K562 (cell line): Measurements from ENCODE around the gene ARHGAP9. TPM values are rescaled to one million over a fixed set of nuclear protein-coding genes. Genes with fewer than 3 reads are reported as not detected.

Source experiments
- ARID1B ChIP-seq: fragments of 450-650 bp; IDR thresholded peaks from 2 replicates; pipeline ENCODE4 v1.6.1; 2016; ENCODE audit warnings: antibody characterized with exemption, mild to moderate bottlenecking, inconsistent platforms
- CCNT2 ChIP-seq: IDR thresholded peaks from 2 replicates; pipeline ENCODE4 v1.6.1; 2011; ENCODE audit warnings: borderline replicate concordance, low read depth, mild to moderate bottlenecking, moderate library complexity, mixed read lengths, low read length; ENCODE audit not compliant: insufficient read length; ENCODE audit errors: extremely low read depth
- EGR1 ChIP-seq: fragments of 450-650 bp; conservative IDR thresholded peaks from 2 replicates; pipeline ENCODE4 v1.6.1; 2017; ENCODE audit warnings: mild to moderate bottlenecking
- HINFP ChIP-seq: fragments of 450-650 bp; conservative IDR thresholded peaks from 2 replicates; pipeline ENCODE4 v1.6.1; 2016; ENCODE audit warnings: missing genetic modification characterization, low read depth, mild to moderate bottlenecking, control low read depth, missing compliant biosample characterization
- KDM4B ChIP-seq, 2 experiments: fragments of 450-650 bp in 1 of 2; sonication (generic) in 1 of 2; IDR thresholded peaks; 2 replicates each; pipeline ENCODE4 v1.6.1; 2016 to 2017; ENCODE audit warnings: borderline replicate concordance in 2 of 2, antibody characterized with exemption in 1 of 2, low read depth in 1 of 2, mild to moderate bottlenecking in 1 of 2
- MYC ChIP-seq, 2 experiments: fragments of 250-450 bp in 1 of 2; sonication (Bioruptor Pico) in 1 of 2; IDR thresholded peaks; 2 replicates each; pipeline versions ENCODE4 v1.5.1 to v1.6.1; 2012 to 2021; ENCODE audit warnings: low read depth in 2 of 2, borderline replicate concordance in 1 of 2, improper control_type of control experiment in 1 of 2, low read length in 1 of 2, mild to moderate bottlenecking in 1 of 2, moderate library complexity in 1 of 2
- PCBP1 ChIP-seq: fragments of 200-400 bp; formaldehyde crosslinking; IDR thresholded peaks from 2 replicates; pipeline ENCODE4 v1.6.1; 2018; ENCODE audit warnings: mild to moderate bottlenecking, low read depth, low read length; ENCODE audit not compliant: poor library complexity, severe bottlenecking
- PML ChIP-seq: IDR thresholded peaks from 2 replicates; pipeline ENCODE4 v1.6.1; 2012; ENCODE audit warnings: low read length, inconsistent platforms
- REST ChIP-seq, 2 experiments: fragments of 450-650 bp; formaldehyde crosslinking in 1 of 2; IDR thresholded peaks; 2 replicates each; pipeline versions ENCODE4 v1.4.0 to v1.6.1; 2014 to 2020; ENCODE audit warnings: mild to moderate bottlenecking in 2 of 2, borderline replicate concordance in 1 of 2, low read depth in 1 of 2
- polyA plus RNA-seq, 8 experiments: library from polyadenylated mRNA; depleted of rRNA in 4 of 8; stranded (reverse) in 5 of 8; unstranded in 3 of 8; fragments of >200 nt; fragmentation: Nextera tagmentation in 2 of 8; fragmentation: Illumina TruSeq in 1 of 8; extraction: Ambion mirVana in 2 of 8; extraction: Trizol in 1 of 8; gene quantifications; 2 replicates each; pipeline versions ENCODE4 v1.2.1 to v1.2.3, GENCODE V29; 2011 to 2014; ENCODE audit warnings: inconsistent platforms in 1 of 8, missing spikeins in 1 of 8
- total RNA-seq, 7 experiments: library from RNA; depleted of rRNA in 6 of 7; stranded (reverse); fragments of >200 nt in 6 of 7; fragmentation: Illumina TruSeq in 2 of 7; extraction: Trizol in 2 of 7; gene quantifications; 2 replicates each; pipeline versions ENCODE4 v1.2.1 to v1.2.3, GENCODE V29; 2011 to 2021; ENCODE audit warnings: low replicate concordance in 1 of 7
- TF ChIP-seq, protein P1 (sequence below), 3 experiments: fragments of 200-800 bp in 1 of 3; sonication (Bioruptor generic) in 1 of 3; sonication (generic) in 1 of 3; formaldehyde crosslinking in 1 of 3; IDR thresholded peaks; 2 replicates each; pipeline versions ENCODE4 v1.6.1 to v1.8.0; 2016 to 2022; ENCODE audit warnings: mild to moderate bottlenecking in 2 of 3, missing compliant biosample characterization in 2 of 3, missing genetic modification characterization in 2 of 3, missing genetic modification reagents in 1 of 3
- TF ChIP-seq, protein P2 (sequence below): fragments of 450-650 bp; formaldehyde crosslinking; IDR thresholded peaks from 2 replicates; pipeline ENCODE4 v1.4.0; 2022; ENCODE audit warnings: missing genetic modification characterization

ARHGAP9 gene
- total and polyA plus RNA-seq, 9 of the 15 experiments (the other 6 are each of a cell fraction or from before 2014, with no cell fraction given): 1.5 to 10.2 (median 5.1) TPM

DNA sequence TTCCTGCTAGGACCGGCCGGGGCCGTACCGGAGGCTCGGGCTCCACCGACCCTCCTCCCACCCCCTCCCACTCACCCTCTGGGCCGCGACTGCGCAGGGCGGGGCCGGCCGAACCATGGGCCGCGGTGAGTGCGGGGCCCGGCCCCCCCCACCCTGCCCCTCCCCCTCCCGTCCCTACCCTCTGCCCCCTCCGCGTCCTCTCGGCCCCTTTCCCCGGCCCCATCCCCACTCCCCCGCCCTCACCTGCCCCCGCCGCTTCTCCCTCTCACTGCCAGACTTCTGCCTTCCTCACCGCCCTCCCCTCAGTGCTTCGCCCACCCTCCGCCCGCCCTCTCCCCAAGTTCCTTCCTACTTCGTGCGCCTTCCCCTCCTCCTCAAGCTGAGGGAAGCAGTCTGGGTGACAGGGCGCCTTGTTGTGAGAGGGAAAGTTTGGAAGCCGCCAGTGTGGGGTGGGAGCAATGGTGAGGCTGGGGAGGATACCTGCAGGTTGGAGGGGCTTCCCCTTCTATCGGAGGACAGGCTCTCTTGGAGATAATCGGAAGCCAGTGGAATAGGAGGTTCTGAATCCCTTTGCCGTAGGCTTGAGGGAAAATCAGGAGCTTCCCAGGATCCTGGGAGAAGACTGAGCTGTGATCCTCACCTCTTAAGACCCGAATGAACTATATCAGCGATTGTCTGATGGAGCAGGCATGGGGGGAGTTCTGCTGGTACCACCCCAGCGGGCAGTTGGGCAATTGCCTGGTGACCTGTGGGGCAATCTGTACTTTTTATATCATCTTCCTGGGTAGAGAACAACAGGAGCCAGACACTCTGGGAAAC is 43.4 kb upstream of the ARHGAP9 start (continued):
- TF ChIP-seq REST (IDR thresholded peaks at IDR 0.05; ENCODE audit: borderline replicate concordance): peak; percentile 86
- 0 out of 2 replicates have a peak, but pooled peaks have one; percentile 39 for TF ChIP-seq REST (CRISPR knock-in tag; IDR thresholded peaks at IDR 0.05; ENCODE audit: low read depth)
- peak; percentile 49; the same call in 1 of the 2 replicates for TF ChIP-seq PML
- peak in 1 of 2 experiments; percentile 24; a peak in 1 of 4 replicates for TF ChIP-seq KDM4B (IDR thresholded peaks at IDR 0.05; ENCODE audit: borderline replicate concordance in 2 of 2, low read depth in 1 of 2)
- TF ChIP-seq EGR1: peak; percentile 61; the same call in 1 of the 2 replicates
- TF ChIP-seq MYC (IDR thresholded peaks at IDR 0.05; ENCODE audit: low read depth, low read length): 0 out of 2 replicates have a peak, but pooled peaks have one; percentile 13
- TF ChIP-seq MYC (CRISPR knock-in tag; IDR thresholded peaks at IDR 0.05; ENCODE audit: borderline replicate concordance, low read depth): no peak
- 0 out of 2 replicates have a peak, but pooled peaks have one; percentile 23 for TF ChIP-seq ARID1B
- TF ChIP-seq HINFP: no peak
- TF ChIP-seq CCNT2: no peak
- TF ChIP-seq, protein P1, sequence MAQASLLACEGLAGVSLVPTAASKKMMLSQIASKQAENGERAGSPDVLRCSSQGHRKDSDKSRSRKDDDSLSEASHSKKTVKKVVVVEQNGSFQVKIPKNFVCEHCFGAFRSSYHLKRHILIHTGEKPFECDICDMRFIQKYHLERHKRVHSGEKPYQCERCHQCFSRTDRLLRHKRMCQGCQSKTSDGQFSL (CRISPR knock-in tag; IDR thresholded peaks at IDR 0.05): peak; percentile 90
- TF ChIP-seq, protein P1 (tag; IDR thresholded peaks at IDR 0.05): peak in 1 of 2 experiments; percentile 95; a peak in 2 of 4 replicates
- TF ChIP-seq, protein P2, sequence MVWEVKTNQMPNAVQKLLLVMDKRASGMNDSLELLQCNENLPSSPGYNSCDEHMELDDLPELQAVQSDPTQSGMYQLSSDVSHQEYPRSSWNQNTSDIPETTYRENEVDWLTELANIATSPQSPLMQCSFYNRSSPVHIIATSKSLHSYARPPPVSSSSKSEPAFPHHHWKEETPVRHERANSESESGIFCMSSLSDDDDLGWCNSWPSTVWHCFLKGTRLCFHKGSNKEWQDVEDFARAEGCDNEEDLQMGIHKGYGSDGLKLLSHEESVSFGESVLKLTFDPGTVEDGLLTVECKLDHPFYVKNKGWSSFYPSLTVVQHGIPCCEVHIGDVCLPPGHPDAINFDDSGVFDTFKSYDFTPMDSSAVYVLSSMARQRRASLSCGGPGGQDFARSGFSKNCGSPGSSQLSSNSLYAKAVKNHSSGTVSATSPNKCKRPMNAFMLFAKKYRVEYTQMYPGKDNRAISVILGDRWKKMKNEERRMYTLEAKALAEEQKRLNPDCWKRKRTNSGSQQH (CRISPR knock-in tag): 0 out of 2 replicates have a peak, but pooled peaks have one; percentile 42
- TF ChIP-seq PCBP1: peak; percentile 97
